Measurements from ENCODE around the gene SLC12A3. TPM values are rescaled to one million over a fixed set of nuclear protein-coding genes. Genes with fewer than 3 reads are reported as not detected.

The SLC12A3 gene
- polyA plus RNA-seq, 3 donors: 15.8 to 32.0 (median 27.7) TPM

- DNase-seq: no peak
Measured at GRCh38 chr16:56886296-56886695, 21.3 kb downstream of the SLC12A3 start.

GRCh38 chr16:56886826-56887225 lies 21.8 kb downstream of the SLC12A3 start:
- DNase-seq: no peak

GRCh38 chr16:56888806-56889205 lies 23.8 kb downstream of the SLC12A3 start:
- DNase-seq: no peak

- no peak for DNase-seq
Measured at GRCh38 chr16:56889206-56889605, 24.2 kb downstream of the SLC12A3 start.

DNA sequence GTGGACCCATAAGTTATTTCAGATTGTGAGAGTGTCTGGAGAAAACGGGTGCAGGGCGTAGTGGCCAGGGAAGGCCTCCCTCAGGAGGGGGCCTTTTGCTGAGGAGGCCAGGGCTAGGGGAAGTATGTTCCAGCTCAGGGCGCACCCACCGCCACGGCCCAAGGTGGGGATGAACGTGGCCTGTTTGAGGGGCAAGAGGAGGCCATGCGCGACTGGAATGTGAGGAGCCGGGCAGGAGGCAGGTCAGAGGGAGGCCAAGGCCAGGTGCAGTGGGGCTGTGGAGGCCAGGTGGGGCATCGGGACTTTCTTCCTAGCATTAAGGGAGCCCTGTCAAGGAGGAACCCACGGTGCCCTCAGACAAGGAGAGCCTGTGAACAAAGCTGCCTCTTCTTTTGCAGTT lies 26.7 kb downstream of the SLC12A3 start:
- DNase-seq: no peak

DNA sequence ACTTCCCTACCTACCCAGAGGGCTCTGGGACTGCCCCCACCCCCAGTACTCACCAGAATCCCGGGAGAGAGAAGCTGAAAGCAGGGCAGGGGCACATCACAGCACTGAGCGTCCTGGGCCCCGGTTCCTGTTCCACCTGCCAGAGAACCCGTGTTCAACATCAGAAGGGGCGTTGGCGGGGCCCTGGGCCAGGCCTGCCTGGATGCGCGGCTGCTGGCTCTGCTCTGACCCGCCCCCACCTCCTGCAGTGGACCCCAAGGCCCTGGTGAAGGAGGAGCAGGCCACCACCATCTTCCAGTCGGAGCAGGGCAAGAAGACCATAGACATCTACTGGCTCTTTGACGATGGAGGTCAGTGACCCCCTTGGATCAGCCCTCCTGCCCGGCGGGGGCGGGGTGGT lies 27.7 kb downstream of the SLC12A3 start:
- no peak for DNase-seq

GRCh38 chr16:56894331-56894917 lies 29.4 kb downstream of the SLC12A3 start:
- DNase-seq: no peak

GRCh38 chr16:56895813-56896212 lies 30.8 kb downstream of the SLC12A3 start:
- no peak for DNase-seq

DNA sequence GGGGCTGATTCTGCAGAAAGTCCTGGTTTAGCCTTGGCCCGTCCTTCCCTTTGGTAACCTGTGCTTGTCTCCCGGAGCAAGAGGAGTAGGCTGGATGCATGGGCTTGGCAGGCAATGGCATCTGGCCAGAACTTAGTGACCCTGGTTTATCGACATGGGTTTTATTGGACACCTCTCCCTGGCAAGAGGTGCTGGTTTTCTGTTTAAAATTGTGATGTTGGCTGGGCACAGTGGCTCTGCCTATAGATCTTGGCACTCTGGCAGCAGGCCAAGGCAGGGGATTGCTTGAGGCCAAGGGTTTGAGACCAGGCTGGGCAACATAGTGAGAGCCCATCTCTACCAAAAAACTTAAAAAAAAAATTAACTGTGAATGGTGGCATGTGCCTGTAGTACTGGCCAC lies 31.2 kb downstream of the SLC12A3 start:
- DNase-seq: no peak

GRCh38 chr16:56897026-56897799 lies 32.2 kb downstream of the SLC12A3 start:
- DNase-seq: no peak

DNA sequence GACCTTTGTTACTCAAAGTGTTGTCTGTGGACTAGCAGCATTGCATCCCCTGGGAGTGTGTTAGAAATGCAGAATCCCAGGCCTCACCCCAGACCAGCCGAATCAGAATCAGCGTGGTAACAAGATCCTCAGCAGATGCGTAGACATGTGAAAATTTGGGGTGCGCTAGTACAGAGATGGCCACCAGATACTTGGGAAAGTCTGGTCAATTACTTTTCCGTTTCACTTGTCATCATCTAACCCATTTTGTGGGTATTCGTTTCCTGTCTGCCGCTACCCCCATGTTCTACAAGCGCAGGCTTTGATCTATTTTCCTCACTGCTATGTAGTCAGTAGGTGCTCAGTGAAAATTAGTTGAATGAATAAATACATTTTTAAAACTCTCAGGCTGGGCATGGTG lies 33.8 kb downstream of the SLC12A3 start:
- no peak for DNase-seq

- no peak for DNase-seq
Measured at GRCh38 chr16:56903866-56904265, 38.9 kb downstream of the SLC12A3 start.

DNA sequence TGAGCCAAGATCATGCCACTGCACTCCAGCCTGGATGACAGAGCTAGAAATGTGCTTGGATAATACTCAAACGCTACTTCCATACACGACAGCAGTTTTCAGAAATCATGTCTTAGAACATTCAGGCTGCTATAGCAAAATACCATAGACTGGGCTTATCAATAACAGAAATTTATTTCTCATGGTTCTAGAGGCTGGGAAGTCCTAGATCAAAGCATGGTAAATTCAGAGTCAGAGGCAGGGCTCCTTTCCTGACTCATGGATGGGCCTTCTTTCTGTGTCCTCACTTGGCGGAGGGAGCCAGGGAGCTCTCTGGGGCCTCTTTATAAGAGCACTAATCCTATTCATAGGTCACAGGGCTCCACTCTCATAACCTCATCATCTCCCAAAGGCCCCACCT lies 42.4 kb downstream of the SLC12A3 start:
- no peak for DNase-seq

- no peak for DNase-seq
Measured at GRCh38 chr16:56909527-56909979, 44.5 kb downstream of the SLC12A3 start.

- DNase-seq: no peak
Measured at GRCh38 chr16:56910112-56910511, 45.1 kb downstream of the SLC12A3 start.

DNA sequence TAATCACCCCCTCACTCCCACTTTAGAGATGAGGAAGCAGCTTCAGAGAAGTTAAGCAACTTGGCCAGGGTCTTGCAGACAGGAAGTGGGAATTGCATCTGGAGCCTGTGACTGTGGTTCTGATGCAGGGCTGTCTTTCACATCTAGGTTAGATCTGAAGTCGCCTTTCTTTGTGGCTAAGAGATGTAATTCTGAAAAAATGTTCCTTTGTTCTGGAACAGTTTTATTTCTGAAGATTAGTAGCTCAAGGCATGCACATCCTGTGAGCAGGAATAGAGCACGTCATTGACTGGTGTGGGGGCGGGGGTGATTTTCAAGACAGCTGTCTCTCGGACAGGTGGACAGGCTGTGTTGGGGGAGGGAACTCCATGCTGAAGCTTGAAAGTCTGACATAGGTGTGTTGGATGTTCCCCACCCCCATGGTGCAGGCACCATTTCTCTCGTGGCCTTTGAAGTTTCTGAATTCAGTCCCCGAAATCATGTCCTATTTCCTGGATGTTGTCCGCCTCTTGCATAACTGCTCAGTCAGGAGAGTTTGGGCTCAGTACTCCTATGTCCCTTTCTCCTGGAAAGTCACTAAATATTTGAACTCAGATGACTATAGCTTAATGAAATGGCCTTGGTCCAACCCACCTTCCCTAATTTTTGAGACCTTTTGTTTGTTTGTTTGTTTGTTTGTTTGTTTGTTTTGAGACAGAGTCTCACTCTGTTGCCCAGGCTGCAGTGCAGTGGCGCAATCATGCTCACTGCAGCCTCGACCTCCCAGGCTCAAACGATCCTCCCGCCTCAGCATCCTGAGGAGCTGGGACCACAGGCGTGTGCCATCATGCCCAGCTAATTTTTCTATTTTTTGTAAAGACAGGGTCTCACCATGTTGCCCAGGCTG lies 45.9 kb downstream of the SLC12A3 start:
- DNase-seq: no peak

GRCh38 chr16:56911771-56912571 lies 47.0 kb downstream of the SLC12A3 start:
- no peak for DNase-seq

- no peak for DNase-seq
Measured at GRCh38 chr16:56912746-56913708, 48.0 kb downstream of the SLC12A3 start.

GRCh38 chr16:56914896-56915295 lies 49.9 kb downstream of the SLC12A3 start:
- no peak for DNase-seq

- peak; percentile 84 for DNase-seq
Measured at GRCh38 chr16:56915336-56916119, 50.5 kb downstream of the SLC12A3 start.

Measured in renal pelvis (tissue), 4 donors.